ACC112 (cell line): Measurements from ENCODE around the gene PIK3R1.

Experiments used
- H2AFZ ChIP-seq: fragments of 200-600 bp; sonication (generic); one replicate; pipeline ENCODE4 v1.6.0; 2017; ENCODE audit warnings: antibody characterized with exemption, low read length; ENCODE audit not compliant: unreplicated experiment
- H3K27ac ChIP-seq: fragments of 200-600 bp; sonication (generic); 2 replicates; pipeline ENCODE4 v1.5.1; 2014; ENCODE audit warnings: low read depth, mild to moderate bottlenecking, antibody characterized with exemption, low read length, moderate library complexity
- H3K27me3 ChIP-seq: fragments of 200-600 bp; sonication (generic); 2 replicates; pipeline ENCODE4 v1.6.1; 2014; ENCODE audit warnings: mild to moderate bottlenecking, antibody characterized with exemption, low read length, moderate library complexity, mixed read lengths; ENCODE audit not compliant: insufficient read depth
- H3K36me3 ChIP-seq: fragments of 200-600 bp; sonication (generic); 2 replicates; pipeline ENCODE4 v1.6.1; 2016; ENCODE audit warnings: mild to moderate bottlenecking, antibody characterized with exemption, low read length, moderate library complexity, mixed read lengths; ENCODE audit not compliant: insufficient read depth
- H3K4me1 ChIP-seq: fragments of 200-600 bp; sonication (generic); one replicate; pipeline ENCODE4 v1.6.1; 2016; ENCODE audit warnings: low read length, mixed read lengths; ENCODE audit not compliant: insufficient read depth, unreplicated experiment, control insufficient read depth
- H3K4me3 ChIP-seq: fragments of 200-600 bp; sonication (generic); 2 replicates; pipeline ENCODE4 v1.5.1; 2014; ENCODE audit warnings: mild to moderate bottlenecking, low read depth, low read length
- H3K79me2 ChIP-seq: fragments of 200-600 bp; sonication (generic); one replicate; pipeline ENCODE4 v1.6.0; 2016; ENCODE audit warnings: low read length; ENCODE audit not compliant: control insufficient read depth, unreplicated experiment, insufficient read depth

Gene PIK3R1

GRCh38 chr5:68305223-68305870 lies 89.8 kb downstream of the PIK3R1 start:
- H3K4me3 ChIP-seq = no peak overlapping the region
- H3K27me3 ChIP-seq = no peaks in the 10 kb centered on the region
- H2AFZ ChIP-seq = no peak overlapping the region
- H3K79me2 ChIP-seq = no peaks in the 10 kb centered on the region
- no peaks in the 10 kb centered on the region for H3K4me1 ChIP-seq
- peaks cover 4% of the 10 kb centered on the region; the same call in 1 of the 2 replicates for H3K36me3 ChIP-seq
- H3K27ac ChIP-seq = no peak overlapping the region

GRCh38 chr5:68306361-68307014 lies 90.9 kb downstream of the PIK3R1 start:
- Histone ChIP-seq H3K4me1 (no peaks in the 10 kb centered on the region), H3K79me2 (no peaks in the 10 kb centered on the region), H2AFZ (no peak overlapping the region), H3K27ac (no peak overlapping the region), H3K4me3 (no peak overlapping the region), H3K36me3 (peaks cover 3% of the 10 kb centered on the region; the same call in 1 of the 2 replicates), H3K27me3 (no peaks in the 10 kb centered on the region)

GRCh38 chr5:68313336-68313735 lies 97.8 kb downstream of the PIK3R1 start:
- no peak overlapping the region for H3K4me3 ChIP-seq
- no peak overlapping the region for H2AFZ ChIP-seq
- H3K27ac ChIP-seq = no peak overlapping the region
- no peaks in the 10 kb centered on the region for H3K36me3 ChIP-seq
- H3K79me2 ChIP-seq = no peaks in the 10 kb centered on the region
- H3K4me1 ChIP-seq = no peaks in the 10 kb centered on the region
- H3K27me3 ChIP-seq = no peaks in the 10 kb centered on the region

- H3K27me3 ChIP-seq = no peaks in the 10 kb centered on the region
- no peaks in the 10 kb centered on the region for H3K36me3 ChIP-seq
- peaks cover 8% of the 10 kb centered on the region for H3K4me1 ChIP-seq
- no peak overlapping the region for H3K27ac ChIP-seq
- H3K79me2 ChIP-seq = no peaks in the 10 kb centered on the region
- no peak overlapping the region for H2AFZ ChIP-seq
- no peak overlapping the region for H3K4me3 ChIP-seq
These were observed 98.9 kb downstream of the PIK3R1 start for GRCh38 chr5:68314465-68314864.

GRCh38 chr5:68315679-68316271 lies 100.2 kb downstream of the PIK3R1 start:
- no peak overlapping the region for H3K27ac ChIP-seq
- H3K36me3 ChIP-seq = no peaks in the 10 kb centered on the region

GRCh38 chr5:68316469-68316868 lies 100.9 kb downstream of the PIK3R1 start:
- H3K4me3 ChIP-seq = no peak overlapping the region

More at GRCh38 chr5:68315679-68316271, 100.2 kb downstream of the PIK3R1 start:
- Histone ChIP-seq H3K4me1 (peaks cover 21% of the 10 kb centered on the region), H3K79me2 (no peaks in the 10 kb centered on the region), H2AFZ (no peak overlapping the region), H3K27me3 (no peaks in the 10 kb centered on the region), H3K4me3 (no peak overlapping the region)

GRCh38 chr5:68317646-68318045 lies 102.1 kb downstream of the PIK3R1 start:
- H3K79me2 ChIP-seq = no peaks in the 10 kb centered on the region
- H3K4me3 ChIP-seq = no peak overlapping the region
- no peaks in the 10 kb centered on the region for H3K36me3 ChIP-seq
- no peak overlapping the region for H2AFZ ChIP-seq
- H3K4me1 ChIP-seq = peaks cover 21% of the 10 kb centered on the region
- H3K27ac ChIP-seq = no peak overlapping the region
- no peaks in the 10 kb centered on the region for H3K27me3 ChIP-seq

More at GRCh38 chr5:68316469-68316868, 100.9 kb downstream of the PIK3R1 start:
- H3K27ac ChIP-seq = no peak overlapping the region
- no peaks in the 10 kb centered on the region for H3K79me2 ChIP-seq
- no peak overlapping the region for H2AFZ ChIP-seq
- no peaks in the 10 kb centered on the region for H3K36me3 ChIP-seq
- H3K4me1 ChIP-seq = peaks cover 21% of the 10 kb centered on the region
- H3K27me3 ChIP-seq = no peaks in the 10 kb centered on the region

- Histone ChIP-seq H3K79me2 (no peaks in the 10 kb centered on the region), H3K4me1 (peaks cover 21% of the 10 kb centered on the region), H3K4me3 (no peak overlapping the region), H3K27me3 (no peaks in the 10 kb centered on the region), H2AFZ (no peak overlapping the region), H3K36me3 (no peaks in the 10 kb centered on the region), H3K27ac (peak overlapping the region; percentile 21; the same call in 1 of the 2 replicates)
These were observed 103.6 kb downstream of the PIK3R1 start for GRCh38 chr5:68318955-68319705.

- no peaks in the 10 kb centered on the region for H3K36me3 ChIP-seq
- peak overlapping the region; percentile 21; the same call in 1 of the 2 replicates for H3K27ac ChIP-seq
- no peaks in the 10 kb centered on the region for H3K79me2 ChIP-seq
- H2AFZ ChIP-seq = no peak overlapping the region
- H3K4me1 ChIP-seq = peaks cover 21% of the 10 kb centered on the region
- no peak overlapping the region for H3K4me3 ChIP-seq
- no peaks in the 10 kb centered on the region for H3K27me3 ChIP-seq
These were observed 104.3 kb downstream of the PIK3R1 start for GRCh38 chr5:68319706-68320412.

- Histone ChIP-seq H3K27ac (no peak overlapping the region), H3K27me3 (no peaks in the 10 kb centered on the region), H2AFZ (no peak overlapping the region), H3K4me1 (peaks cover 21% of the 10 kb centered on the region), H3K4me3 (no peak overlapping the region), H3K36me3 (no peaks in the 10 kb centered on the region), H3K79me2 (no peaks in the 10 kb centered on the region)
These were observed 104.9 kb downstream of the PIK3R1 start for GRCh38 chr5:68320413-68320986.
